SK-N-SH (cell line): Measurements from ENCODE around the gene DGKZ.

Experiments
- CTCF ChIP-seq: fragments of 200-600 bp; sonication (generic); IDR thresholded peaks from 2 replicates; pipeline ENCODE4 v1.6.1; 2017; ENCODE audit warnings: antibody characterized with exemption, mild to moderate bottlenecking, moderate library complexity
- EZH2phosphoT487 ChIP-seq: fragments of 200-600 bp; sonication (generic); IDR thresholded peaks from 2 replicates; pipeline ENCODE4 v1.6.1; 2017; ENCODE audit warnings: low read depth, mixed run types, mild to moderate bottlenecking, antibody characterized with exemption, moderate library complexity, borderline replicate concordance
- MXI1 ChIP-seq: IDR thresholded peaks from 2 replicates; pipeline ENCODE4 v1.6.1; 2012; ENCODE audit warnings: mild to moderate bottlenecking, low read depth, low read length, improper control_type of control experiment
- NRF1 ChIP-seq: IDR thresholded peaks from 2 replicates; pipeline ENCODE4 v1.6.1; 2012; ENCODE audit warnings: low read depth, mild to moderate bottlenecking, low read length
- REST ChIP-seq: IDR thresholded peaks from 2 replicates; pipeline ENCODE4 v1.6.1; 2012; ENCODE audit warnings: mild to moderate bottlenecking, low read depth, low read length, moderate library complexity
- YY1 ChIP-seq: IDR thresholded peaks from 2 replicates; pipeline ENCODE4 v1.4.0; 2012; ENCODE audit warnings: low read depth, mild to moderate bottlenecking

GRCh38 chr11:46298699-46299433 is 48.4 kb upstream of the DGKZ start:
- TF ChIP-seq REST (no peak), YY1 (no peak), EZH2phosphoT487 (no peak), CTCF (no peak), NRF1 (no peak), MXI1 (no peak)
